Measurements from ENCODE around the gene HSDL2. TPM values are rescaled to one million over a fixed set of nuclear protein-coding genes. Genes with fewer than 3 reads are reported as not detected.

Gene HSDL2
- total and polyA plus RNA-seq, 2 donors (not counting 1 experiment from before 2014, with no cell fraction given) = 47.9 to 49.9 TPM

DNA sequence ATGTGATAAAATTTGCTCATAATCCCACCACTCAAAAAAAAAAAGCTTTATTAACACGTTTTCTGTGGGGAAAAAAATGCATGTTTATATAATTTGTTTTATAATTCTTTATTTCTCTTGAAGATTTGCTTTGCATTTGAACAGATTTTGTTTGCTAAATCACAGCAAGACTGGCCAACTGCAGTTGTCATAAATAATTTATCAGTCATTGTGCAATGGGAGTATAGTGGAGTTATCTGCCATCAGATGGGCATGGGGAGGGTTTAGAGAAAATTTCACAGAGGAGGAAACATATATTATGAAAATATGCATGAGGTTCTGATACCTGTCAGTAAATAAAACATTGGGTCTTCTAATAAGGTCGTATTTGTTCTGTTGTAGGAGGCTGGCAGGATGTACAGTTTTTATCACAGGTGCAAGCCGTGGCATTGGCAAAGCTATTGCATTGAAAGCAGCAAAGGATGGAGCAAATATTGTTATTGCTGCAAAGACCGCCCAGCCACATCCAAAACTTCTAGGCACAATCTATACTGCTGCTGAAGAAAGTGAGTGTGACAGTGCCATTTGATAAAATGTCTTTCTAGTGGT is 23.8 kb downstream of the HSDL2 start:
- no peaks in the 10 kb centered on the region for H3K36me3 ChIP-seq (ENCODE audit: control insufficient read depth, insufficient read depth, low read length)

DNA sequence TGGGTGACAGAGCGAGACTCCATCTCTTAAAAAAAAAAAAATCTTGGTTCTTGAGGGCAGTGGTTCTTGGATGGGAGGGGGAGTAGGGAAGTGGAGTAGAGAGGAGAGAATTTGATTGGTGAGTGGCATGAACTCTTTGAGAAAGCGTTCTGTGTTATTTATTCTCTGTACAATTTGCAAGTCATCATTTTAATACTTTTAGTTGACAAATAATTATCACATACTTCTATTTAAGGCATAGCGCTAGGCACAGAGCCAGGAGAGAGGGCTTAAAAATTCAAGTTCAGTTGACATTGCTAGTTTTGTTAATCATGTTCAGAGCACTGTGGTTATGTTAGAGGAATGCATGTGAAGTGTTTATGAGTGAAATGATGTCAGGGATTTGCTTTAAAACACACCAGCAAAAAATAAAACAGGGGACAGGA is 24.6 kb downstream of the HSDL2 start:
- Histone ChIP-seq H4K20me1 (ENCODE audit: control insufficient read depth, extremely low read depth, insufficient read depth, low read length) (no peaks in the 10 kb centered on the region), H2AFZ (ENCODE audit: low read length) (no peak overlapping the region), H3K9ac (ENCODE audit: insufficient read depth, low read length) (no peak overlapping the region), H3K27me3 (ENCODE audit: control insufficient read depth, insufficient read depth, low read length) (no peaks in the 10 kb centered on the region), H3K4me2 (ENCODE audit: extremely low read depth, insufficient read depth, low read length) (no peak overlapping the region), H3K9me3 (ENCODE audit: control insufficient read depth, insufficient read depth, low read depth, low read length) (no peaks in the 10 kb centered on the region), H3K4me3 (replicated peaks in 1 of 4; ENCODE audit: control extremely low read depth in 1 of 4, insufficient read depth in 1 of 4, low read depth in 3 of 4, low read length in 4 of 4) (no peak overlapping the region), H3K36me3 (ENCODE audit: control insufficient read depth, insufficient read depth, low read length) (no peaks in the 10 kb centered on the region), H3K79me2 (ENCODE audit: control insufficient read depth, insufficient read depth, low read length) (no peaks in the 10 kb centered on the region), H3K27ac (ENCODE audit: insufficient read depth, low read length) (no peak overlapping the region), H3K4me1 (ENCODE audit: control insufficient read depth, extremely low read depth, insufficient read depth, low read length) (no peaks in the 10 kb centered on the region)
- no peak for TF ChIP-seq EZH2 (IDR thresholded peaks at IDR 0.05; ENCODE audit: low read length, missing control alignments)
- TF ChIP-seq, protein P1, sequence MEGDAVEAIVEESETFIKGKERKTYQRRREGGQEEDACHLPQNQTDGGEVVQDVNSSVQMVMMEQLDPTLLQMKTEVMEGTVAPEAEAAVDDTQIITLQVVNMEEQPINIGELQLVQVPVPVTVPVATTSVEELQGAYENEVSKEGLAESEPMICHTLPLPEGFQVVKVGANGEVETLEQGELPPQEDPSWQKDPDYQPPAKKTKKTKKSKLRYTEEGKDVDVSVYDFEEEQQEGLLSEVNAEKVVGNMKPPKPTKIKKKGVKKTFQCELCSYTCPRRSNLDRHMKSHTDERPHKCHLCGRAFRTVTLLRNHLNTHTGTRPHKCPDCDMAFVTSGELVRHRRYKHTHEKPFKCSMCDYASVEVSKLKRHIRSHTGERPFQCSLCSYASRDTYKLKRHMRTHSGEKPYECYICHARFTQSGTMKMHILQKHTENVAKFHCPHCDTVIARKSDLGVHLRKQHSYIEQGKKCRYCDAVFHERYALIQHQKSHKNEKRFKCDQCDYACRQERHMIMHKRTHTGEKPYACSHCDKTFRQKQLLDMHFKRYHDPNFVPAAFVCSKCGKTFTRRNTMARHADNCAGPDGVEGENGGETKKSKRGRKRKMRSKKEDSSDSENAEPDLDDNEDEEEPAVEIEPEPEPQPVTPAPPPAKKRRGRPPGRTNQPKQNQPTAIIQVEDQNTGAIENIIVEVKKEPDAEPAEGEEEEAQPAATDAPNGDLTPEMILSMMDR (conservative IDR thresholded peaks at IDR 0.05 in 1 of 2, IDR thresholded peaks at IDR 0.05 in 1 of 2; ENCODE audit: low read depth in 1 of 2, low read length in 2 of 2) = no peak
- peak; percentile 46 to 57 for DNase-seq (ENCODE audit: low read depth in 2 of 2)

More for the DNA sequence above, 23.8 kb downstream of the HSDL2 start:
- H3K79me2 ChIP-seq (ENCODE audit: control insufficient read depth, insufficient read depth, low read length) = no peaks in the 10 kb centered on the region
- no peak overlapping the region for H3K4me2 ChIP-seq (ENCODE audit: extremely low read depth, insufficient read depth, low read length)
- H2AFZ ChIP-seq (ENCODE audit: low read length) = no peak overlapping the region
- no peaks in the 10 kb centered on the region for H3K9me3 ChIP-seq (ENCODE audit: control insufficient read depth, insufficient read depth, low read depth, low read length)
- TF ChIP-seq, protein P1 (conservative IDR thresholded peaks at IDR 0.05 in 1 of 2, IDR thresholded peaks at IDR 0.05 in 1 of 2; ENCODE audit: low read depth in 1 of 2, low read length in 2 of 2) = no peak
- no peak for TF ChIP-seq EZH2 (IDR thresholded peaks at IDR 0.05; ENCODE audit: low read length, missing control alignments)
- no peak for DNase-seq (ENCODE audit: low read depth in 2 of 2)
- H4K20me1 ChIP-seq (ENCODE audit: control insufficient read depth, extremely low read depth, insufficient read depth, low read length) = no peaks in the 10 kb centered on the region
- H3K27me3 ChIP-seq (ENCODE audit: control insufficient read depth, insufficient read depth, low read length) = no peaks in the 10 kb centered on the region
- no peak overlapping the region for H3K9ac ChIP-seq (ENCODE audit: insufficient read depth, low read length)
- no peaks in the 10 kb centered on the region for H3K4me1 ChIP-seq (ENCODE audit: control insufficient read depth, extremely low read depth, insufficient read depth, low read length)
- H3K4me3 ChIP-seq (replicated peaks in 1 of 4; ENCODE audit: control extremely low read depth in 1 of 4, insufficient read depth in 1 of 4, low read depth in 3 of 4, low read length in 4 of 4) = no peak overlapping the region
- H3K27ac ChIP-seq (ENCODE audit: insufficient read depth, low read length) = no peak overlapping the region

DNA sequence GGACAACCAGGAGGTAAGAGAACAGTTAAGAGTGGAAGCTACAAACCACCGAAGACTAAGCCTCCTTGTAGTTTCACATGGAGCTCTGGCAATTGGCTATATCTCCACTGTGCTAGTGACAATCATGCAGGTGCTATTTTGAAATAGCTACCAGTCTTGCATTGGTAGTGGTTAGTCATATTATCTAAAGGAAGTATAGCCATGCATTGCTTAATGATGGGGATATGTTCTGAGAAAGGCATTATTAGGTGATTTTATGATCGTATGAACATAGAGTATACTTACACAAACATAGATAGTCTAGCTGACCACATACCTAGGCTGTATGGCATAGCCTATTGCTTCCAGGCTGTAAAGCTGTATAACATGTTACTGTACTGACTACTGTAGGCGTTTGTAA is 28.4 kb downstream of the HSDL2 start:
- TF ChIP-seq, protein P1 (conservative IDR thresholded peaks at IDR 0.05 in 1 of 2, IDR thresholded peaks at IDR 0.05 in 1 of 2; ENCODE audit: low read depth in 1 of 2, low read length in 2 of 2) = no peak
- TF ChIP-seq EZH2 (IDR thresholded peaks at IDR 0.05; ENCODE audit: low read length, missing control alignments) = no peak
- no peak overlapping the region for H3K4me2 ChIP-seq (ENCODE audit: extremely low read depth, insufficient read depth, low read length)
- H4K20me1 ChIP-seq (ENCODE audit: control insufficient read depth, extremely low read depth, insufficient read depth, low read length) = no peaks in the 10 kb centered on the region
- no peaks in the 10 kb centered on the region for H3K4me1 ChIP-seq (ENCODE audit: control insufficient read depth, extremely low read depth, insufficient read depth, low read length)
- no peaks in the 10 kb centered on the region for H3K36me3 ChIP-seq (ENCODE audit: control insufficient read depth, insufficient read depth, low read length)
- no peak overlapping the region for H3K4me3 ChIP-seq (replicated peaks in 1 of 4; ENCODE audit: control extremely low read depth in 1 of 4, insufficient read depth in 1 of 4, low read depth in 3 of 4, low read length in 4 of 4)
- DNase-seq (ENCODE audit: low read depth in 2 of 2) = no peak
- no peak overlapping the region for H3K9ac ChIP-seq (ENCODE audit: insufficient read depth, low read length)
- H3K27ac ChIP-seq (ENCODE audit: insufficient read depth, low read length) = no peak overlapping the region
- no peak overlapping the region for H2AFZ ChIP-seq (ENCODE audit: low read length)
- H3K27me3 ChIP-seq (ENCODE audit: control insufficient read depth, insufficient read depth, low read length) = no peaks in the 10 kb centered on the region
- no peaks in the 10 kb centered on the region for H3K9me3 ChIP-seq (ENCODE audit: control insufficient read depth, insufficient read depth, low read depth, low read length)
- H3K79me2 ChIP-seq (ENCODE audit: control insufficient read depth, insufficient read depth, low read length) = no peaks in the 10 kb centered on the region

Data from fibroblast of lung (primary cell).